ENCODE measurements around the gene C12orf54. TPM values are rescaled to one million over a fixed set of nuclear protein-coding genes. Genes with fewer than 3 reads are reported as not detected.
"Not testable (repeated sequence)": the region's sequence is repeated elsewhere in the genome, so short reads cannot be mapped to it uniquely, and the experiment has no call there.

The C12orf54 gene
- total and polyA plus RNA-seq, 7 donors = 0.28 to 8.3 (median 1.2) TPM; not detected in 4

GRCh38 chr12:48482930-48483329 is 632 bp downstream of the C12orf54 start:
- no peaks in the 10 kb centered on the region for H3K4me1 ChIP-seq
- H3K27ac ChIP-seq = no peak overlapping the region
- TF ChIP-seq POLR2AphosphoS5 (IDR thresholded peaks at IDR 0.05) (no peak), POLR2A (IDR thresholded peaks at IDR 0.05) (no peak), EP300 (IDR thresholded peaks at IDR 0.05) (no peak)
- TF ChIP-seq, protein P1, sequence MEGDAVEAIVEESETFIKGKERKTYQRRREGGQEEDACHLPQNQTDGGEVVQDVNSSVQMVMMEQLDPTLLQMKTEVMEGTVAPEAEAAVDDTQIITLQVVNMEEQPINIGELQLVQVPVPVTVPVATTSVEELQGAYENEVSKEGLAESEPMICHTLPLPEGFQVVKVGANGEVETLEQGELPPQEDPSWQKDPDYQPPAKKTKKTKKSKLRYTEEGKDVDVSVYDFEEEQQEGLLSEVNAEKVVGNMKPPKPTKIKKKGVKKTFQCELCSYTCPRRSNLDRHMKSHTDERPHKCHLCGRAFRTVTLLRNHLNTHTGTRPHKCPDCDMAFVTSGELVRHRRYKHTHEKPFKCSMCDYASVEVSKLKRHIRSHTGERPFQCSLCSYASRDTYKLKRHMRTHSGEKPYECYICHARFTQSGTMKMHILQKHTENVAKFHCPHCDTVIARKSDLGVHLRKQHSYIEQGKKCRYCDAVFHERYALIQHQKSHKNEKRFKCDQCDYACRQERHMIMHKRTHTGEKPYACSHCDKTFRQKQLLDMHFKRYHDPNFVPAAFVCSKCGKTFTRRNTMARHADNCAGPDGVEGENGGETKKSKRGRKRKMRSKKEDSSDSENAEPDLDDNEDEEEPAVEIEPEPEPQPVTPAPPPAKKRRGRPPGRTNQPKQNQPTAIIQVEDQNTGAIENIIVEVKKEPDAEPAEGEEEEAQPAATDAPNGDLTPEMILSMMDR (IDR thresholded peaks at IDR 0.05) = no peak
- 91 to 96% methylated on average over 3 of the region's 3 CpGs for WGBS, 2 donors
- H3K36me3 ChIP-seq = no peaks in the 10 kb centered on the region
- no peak overlapping the region for H3K4me3 ChIP-seq
- no peaks in the 10 kb centered on the region for H3K9me3 ChIP-seq
- intact Hi-C loops (cut with DNase I) = no loop called here
- no peak for DNase-seq
- no peaks in the 10 kb centered on the region for H3K27me3 ChIP-seq

DNA sequence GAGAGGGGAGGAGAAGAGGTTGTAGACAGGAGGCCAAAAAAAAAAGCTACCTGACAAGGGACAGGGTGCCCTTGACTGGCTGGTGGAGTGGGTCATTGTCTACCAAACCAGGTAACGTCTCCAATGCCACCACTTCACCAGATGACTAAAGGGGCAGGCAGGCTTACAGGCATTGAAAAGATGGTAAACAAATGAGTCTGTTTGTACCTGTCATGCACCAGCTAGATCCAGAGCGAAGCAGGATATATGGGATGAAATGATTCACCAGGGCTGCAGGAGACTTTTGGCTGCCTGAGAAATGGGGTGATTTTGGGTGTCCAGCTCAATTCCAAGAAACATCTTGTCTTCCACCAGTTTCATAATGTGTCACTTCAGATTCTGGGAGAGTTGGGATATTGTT is 4.0 kb downstream of the C12orf54 start:
- WGBS, 2 donors = 77 to 84% methylated on average over 2 of the region's 2 CpGs
- intact Hi-C loops (cut with DNase I) = no loop called here
- H3K27me3 ChIP-seq = no peaks in the 10 kb centered on the region
- DNase-seq = no peak
- H3K4me1 ChIP-seq = peaks cover 0 to 11% (median 3%) of the 10 kb centered on the region in 4 donors
- H3K9me3 ChIP-seq = no peaks in the 10 kb centered on the region
- no peak overlapping the region for H3K4me3 ChIP-seq
- no peaks in the 10 kb centered on the region for H3K36me3 ChIP-seq
- no peak overlapping the region for H3K27ac ChIP-seq
- TF ChIP-seq, protein P1 (IDR thresholded peaks at IDR 0.05) = no peak
- TF ChIP-seq EP300 (IDR thresholded peaks at IDR 0.05) (no peak), POLR2AphosphoS5 (IDR thresholded peaks at IDR 0.05) (no peak), POLR2A (IDR thresholded peaks at IDR 0.05) (no peak)

- H3K27me3 ChIP-seq = no peaks in the 10 kb centered on the region
- H3K27ac ChIP-seq = no peak overlapping the region
- peaks cover 0 to 11% (median 3%) of the 10 kb centered on the region in 4 donors for H3K4me1 ChIP-seq
- no peak for DNase-seq
- TF ChIP-seq EP300 (IDR thresholded peaks at IDR 0.05) (no peak), POLR2A (IDR thresholded peaks at IDR 0.05) (no peak), POLR2AphosphoS5 (IDR thresholded peaks at IDR 0.05) (no peak)
- TF ChIP-seq, protein P1 (IDR thresholded peaks at IDR 0.05) = no peak
- WGBS, 2 donors = 57 to 65% methylated on average over 5 of the region's 5 CpGs
- no peaks in the 10 kb centered on the region for H3K9me3 ChIP-seq
- no peaks in the 10 kb centered on the region for H3K36me3 ChIP-seq
- intact Hi-C loops (cut with DNase I) = no loop called here
- H3K4me3 ChIP-seq = no peak overlapping the region
These were observed 4.4 kb downstream of the C12orf54 start for GRCh38 chr12:48486679-48487078.

GRCh38 chr12:48489012-48489411 is 6.7 kb downstream of the C12orf54 start:
- intact Hi-C loops (cut with DNase I) = no loop called here
- H3K36me3 ChIP-seq = no peaks in the 10 kb centered on the region
- H3K4me1 ChIP-seq = peaks cover 0 to 11% (median 3%) of the 10 kb centered on the region in 4 donors
- TF ChIP-seq EP300 (IDR thresholded peaks at IDR 0.05) (no peak), POLR2A (IDR thresholded peaks at IDR 0.05) (no peak), POLR2AphosphoS5 (IDR thresholded peaks at IDR 0.05) (no peak)
- TF ChIP-seq, protein P1 (IDR thresholded peaks at IDR 0.05) = no peak
- no peaks in the 10 kb centered on the region for H3K9me3 ChIP-seq
- H3K4me3 ChIP-seq = no peak overlapping the region
- WGBS, 2 donors = 55 to 65% methylated on average over 2 of the region's 2 CpGs
- no peaks in the 10 kb centered on the region for H3K27me3 ChIP-seq
- H3K27ac ChIP-seq = peak overlapping the region in 1 of 4 donors; percentile 25
- no peak for DNase-seq

DNA sequence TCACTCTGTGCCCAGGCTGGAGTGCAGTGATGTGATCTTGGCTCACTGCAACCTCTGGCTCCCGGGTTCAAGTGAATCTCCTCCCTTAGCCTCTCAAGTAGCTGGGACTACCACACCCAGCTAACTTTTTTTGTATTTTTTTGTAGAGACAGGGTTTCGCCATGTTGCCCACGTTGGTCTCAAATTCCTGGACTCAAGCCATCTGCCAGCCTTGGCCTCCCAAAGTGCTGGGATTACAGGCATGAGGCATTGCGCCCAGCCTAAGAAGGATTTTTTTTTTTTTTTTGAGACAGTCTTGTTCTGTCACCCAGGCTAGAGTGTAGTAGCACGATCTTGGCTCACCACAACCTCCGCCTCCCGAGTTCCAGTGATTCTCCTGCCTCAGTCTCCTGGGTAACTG is 7.2 kb downstream of the C12orf54 start:
- DNase-seq; H3K27me3 ChIP-seq; H3K4me3 ChIP-seq; intact Hi-C loops (cut with DNase I); H3K36me3 ChIP-seq; H3K9me3 ChIP-seq: not testable (repeated sequence)
- Histone ChIP-seq H3K4me1 (peaks cover 0 to 11% (median 3%) of the 10 kb centered on the region in 4 donors), H3K27ac (peak overlapping the region in 1 of 4 donors; percentile 25)
- 85 to 87% methylated on average over 7 of the region's 7 CpGs for WGBS, 2 donors

GRCh38 chr12:48500281-48500680 is 18.0 kb downstream of the C12orf54 start:
- H3K36me3 ChIP-seq; H3K4me3 ChIP-seq; H3K4me1 ChIP-seq; H3K9me3 ChIP-seq; intact Hi-C loops (cut with DNase I); H3K27ac ChIP-seq; H3K27me3 ChIP-seq; DNase-seq: not testable (repeated sequence)
- 94% methylated on average over 26 to 32 of the region's 32 CpGs for WGBS, 2 donors

- intact Hi-C loops (cut with DNase I); H3K4me1 ChIP-seq: not testable (repeated sequence)
- WGBS, 2 donors = 74 to 77% methylated on average over 2 of the region's 2 CpGs
These were observed 24.5 kb downstream of the C12orf54 start for GRCh38 chr12:48506836-48507235.

More at GRCh38 chr12:48506836-48507235, 24.5 kb downstream of the C12orf54 start:
- not testable (repeated sequence) for H3K27me3 ChIP-seq, H3K9me3 ChIP-seq, H3K27ac ChIP-seq, H3K36me3 ChIP-seq, DNase-seq, H3K4me3 ChIP-seq

All from sigmoid colon (tissue), 7 donors.